ENCODE measurements around the gene SYNE3.

DNA sequence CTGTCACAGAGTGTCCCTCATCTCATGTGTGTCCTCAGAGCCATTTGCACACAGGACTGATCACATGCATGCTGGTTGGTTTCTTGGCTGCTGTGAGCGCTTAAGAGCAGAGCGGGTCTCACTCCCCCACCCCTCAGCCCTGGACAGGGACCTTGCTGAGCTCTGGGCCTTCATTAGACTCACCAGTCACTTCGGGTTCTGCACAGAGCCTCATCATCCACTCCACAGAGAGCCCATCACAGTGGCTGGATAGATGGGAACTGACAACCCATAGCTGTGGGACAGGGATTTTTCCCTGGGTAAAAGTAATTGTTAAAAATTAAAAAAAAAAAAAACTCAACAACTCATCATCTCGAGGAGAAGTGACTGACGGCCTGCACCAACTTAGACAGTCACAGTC, 26.6 kb upstream of the SYNE3 start:
- TF ChIP-seq, protein P1, sequence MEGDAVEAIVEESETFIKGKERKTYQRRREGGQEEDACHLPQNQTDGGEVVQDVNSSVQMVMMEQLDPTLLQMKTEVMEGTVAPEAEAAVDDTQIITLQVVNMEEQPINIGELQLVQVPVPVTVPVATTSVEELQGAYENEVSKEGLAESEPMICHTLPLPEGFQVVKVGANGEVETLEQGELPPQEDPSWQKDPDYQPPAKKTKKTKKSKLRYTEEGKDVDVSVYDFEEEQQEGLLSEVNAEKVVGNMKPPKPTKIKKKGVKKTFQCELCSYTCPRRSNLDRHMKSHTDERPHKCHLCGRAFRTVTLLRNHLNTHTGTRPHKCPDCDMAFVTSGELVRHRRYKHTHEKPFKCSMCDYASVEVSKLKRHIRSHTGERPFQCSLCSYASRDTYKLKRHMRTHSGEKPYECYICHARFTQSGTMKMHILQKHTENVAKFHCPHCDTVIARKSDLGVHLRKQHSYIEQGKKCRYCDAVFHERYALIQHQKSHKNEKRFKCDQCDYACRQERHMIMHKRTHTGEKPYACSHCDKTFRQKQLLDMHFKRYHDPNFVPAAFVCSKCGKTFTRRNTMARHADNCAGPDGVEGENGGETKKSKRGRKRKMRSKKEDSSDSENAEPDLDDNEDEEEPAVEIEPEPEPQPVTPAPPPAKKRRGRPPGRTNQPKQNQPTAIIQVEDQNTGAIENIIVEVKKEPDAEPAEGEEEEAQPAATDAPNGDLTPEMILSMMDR (optimal IDR thresholded peaks at IDR 0.05 in 1 of 3, IDR thresholded peaks at IDR 0.05 in 1 of 3, conservative IDR thresholded peaks at IDR 0.05 in 1 of 3; ENCODE audit: extremely low read depth in 1 of 3, insufficient read depth in 2 of 3, low read length in 3 of 3) = no peak
- no peak for TF ChIP-seq EZH2 (IDR thresholded peaks at IDR 0.05; ENCODE audit: low read length)
